SK-N-SH (cell line): ENCODE data around the gene ZNF513. TPM values are rescaled to one million over a fixed set of nuclear protein-coding genes. Genes with fewer than 3 reads are reported as not detected.

Experiments
- CTCF ChIA-PET: fragments of 300-600, 350-600 bp; formaldehyde crosslinking; extraction: SDS; loops from one replicate; lab custom pipeline; 2021; lab: Yijun Ruan, JAX
- POLR2A ChIA-PET: fragments of 350-600 bp; sonication (Branson Sonifier 250); formaldehyde crosslinking; extraction: SDS; loops from one replicate; lab custom pipeline; 2020; ENCODE audit warnings: antibody characterized with exemption, inconsistent platforms; lab: Yijun Ruan, JAX
- DNase-seq: peaks from one replicate; pipeline ENCODE4 v3.0.0; 2012
- H2AFZ ChIP-seq: fragments of 200-600 bp; sonication (generic); 2 replicates; pipeline ENCODE4 v1.8.1; 2016; ENCODE audit warnings: antibody characterized with exemption, mild to moderate bottlenecking, low read depth
- H3F3A ChIP-seq: fragments of 200-600 bp; sonication (generic); replicated peaks from 2 replicates; pipeline ENCODE3; 2016; ENCODE audit warnings: antibody characterized with exemption, mild to moderate bottlenecking; ENCODE audit not compliant: insufficient read depth
- H3K27ac ChIP-seq, 2 experiments: fragments of 200-500 bp in 1 of 2; fragments of 200-600 bp in 1 of 2; sonication (Bioruptor generic) in 1 of 2; sonication (generic), shearing (Covaris generic) in 1 of 2; 2 replicates each; pipeline versions ENCODE4 v1.5.1 to v1.6.1; 2014 to 2016; ENCODE audit warnings: low read depth in 2 of 2, inconsistent platforms in 1 of 2, low read length in 1 of 2, mild to moderate bottlenecking in 1 of 2, mixed read lengths in 1 of 2
- H3K27me3 ChIP-seq: fragments of 200-600 bp; sonication (generic), shearing (Covaris generic); 2 replicates; pipeline ENCODE4 v1.6.1; 2016; ENCODE audit warnings: mixed run types; ENCODE audit not compliant: insufficient read depth
- H3K36me3 ChIP-seq, 2 experiments: fragments of 200-500 bp in 1 of 2; fragments of 200-600 bp in 1 of 2; sonication (Bioruptor generic) in 1 of 2; sonication (generic) in 1 of 2; replicated peaks in 1 of 2; 2 replicates each; pipeline versions ENCODE3 to v1.5.1; 2014 to 2016; ENCODE audit warnings: low read length in 1 of 2, mild to moderate bottlenecking in 1 of 2; ENCODE audit not compliant: insufficient read depth in 2 of 2, control insufficient read depth in 1 of 2
- H3K4me1 ChIP-seq, 2 experiments: fragments of 200-500 bp in 1 of 2; fragments of 200-600 bp in 1 of 2; sonication (Bioruptor generic) in 1 of 2; sonication (generic), shearing (Covaris generic) in 1 of 2; 2 replicates each; pipeline versions ENCODE4 v1.5.1 to v1.6.1; 2014 to 2016; ENCODE audit warnings: low read depth in 1 of 2, low read length in 1 of 2, mixed run types in 1 of 2; ENCODE audit not compliant: insufficient read depth in 2 of 2, control insufficient read depth in 1 of 2
- H3K4me2 ChIP-seq: fragments of 200-600 bp; sonication (generic), shearing (Covaris generic); 2 replicates; pipeline ENCODE4 v1.6.1; 2017; ENCODE audit warnings: mixed run types
- H3K4me3 ChIP-seq, 2 experiments: fragments of 200-500 bp in 1 of 2; fragments of 200-600 bp in 1 of 2; sonication (Bioruptor generic) in 1 of 2; sonication (generic), shearing (Covaris generic) in 1 of 2; 2 replicates each; pipeline versions ENCODE4 v1.5.1 to v1.8.1; 2014 to 2016; ENCODE audit warnings: low read depth in 2 of 2, inconsistent platforms in 1 of 2, low read length in 1 of 2, mild to moderate bottlenecking in 1 of 2, mixed read lengths in 1 of 2, moderate library complexity in 1 of 2
- H3K79me2 ChIP-seq: fragments of 200-600 bp; sonication (generic); 2 replicates; pipeline ENCODE4 v1.8.1; 2017; ENCODE audit warnings: mild to moderate bottlenecking; ENCODE audit not compliant: insufficient read depth
- H3K9ac ChIP-seq: fragments of 200-600 bp; sonication (generic); 2 replicates; pipeline ENCODE4 v1.6.1; 2017; ENCODE audit warnings: mixed run types
- H3K9me2 ChIP-seq: fragments of 200-600 bp; sonication (generic); 2 replicates; pipeline ENCODE4 v1.6.1; 2017; ENCODE audit warnings: mixed run types
- H3K9me3 ChIP-seq: fragments of 200-600 bp; sonication (generic); 2 replicates; pipeline ENCODE4 v1.6.1; 2017; ENCODE audit warnings: mixed run types, mild to moderate bottlenecking, moderate library complexity
- H4K20me1 ChIP-seq: fragments of 200-600 bp; sonication (generic); 2 replicates; pipeline ENCODE4 v1.6.1; 2017; ENCODE audit warnings: mild to moderate bottlenecking, mixed run types; ENCODE audit not compliant: insufficient read depth
- ELF1 ChIP-seq: IDR thresholded peaks from 2 replicates; pipeline ENCODE4 v1.4.0; 2012
- EZH2phosphoT487 ChIP-seq: fragments of 200-600 bp; sonication (generic); IDR thresholded peaks from 2 replicates; pipeline ENCODE4 v1.6.1; 2017; ENCODE audit warnings: low read depth, mixed run types, mild to moderate bottlenecking, antibody characterized with exemption, moderate library complexity, borderline replicate concordance
- FOXM1 ChIP-seq: IDR thresholded peaks from 2 replicates; pipeline ENCODE4 v1.4.0; 2012; ENCODE audit warnings: low read depth, mild to moderate bottlenecking
- GATA2 ChIP-seq: sonication (generic); formaldehyde crosslinking; IDR thresholded peaks from 2 replicates; pipeline ENCODE4 v1.5.0; 2020; ENCODE audit warnings: mild to moderate bottlenecking, missing genetic modification reagents
- JUND ChIP-seq: IDR thresholded peaks from 2 replicates; pipeline ENCODE4 v1.4.0; 2012
- NFIC ChIP-seq: IDR thresholded peaks from 2 replicates; pipeline ENCODE4 v1.4.0; 2012; ENCODE audit warnings: borderline replicate concordance
- NRF1 ChIP-seq: IDR thresholded peaks from 2 replicates; pipeline ENCODE4 v1.6.1; 2012; ENCODE audit warnings: low read depth, mild to moderate bottlenecking, low read length
- POLR2AphosphoS5 ChIP-seq: IDR thresholded peaks from 2 replicates; pipeline ENCODE4 v1.6.1; 2012; ENCODE audit warnings: low read depth, low read length
- RAD21 ChIP-seq: IDR thresholded peaks from 2 replicates; pipeline ENCODE4 v1.6.1; 2012; ENCODE audit warnings: mild to moderate bottlenecking, low read length
- RCOR1 ChIP-seq: fragments of 150-350 bp; IDR thresholded peaks from 2 replicates; pipeline ENCODE4 v1.6.1; 2017; ENCODE audit warnings: antibody characterized with exemption, low read length
- RFX5 ChIP-seq: IDR thresholded peaks from 2 replicates; pipeline ENCODE4 v1.6.1; 2012; ENCODE audit warnings: mild to moderate bottlenecking, improper control_type of control experiment, low read length
- RXRA ChIP-seq: IDR thresholded peaks from 2 replicates; pipeline ENCODE4 v1.4.0; 2012; ENCODE audit warnings: low read depth, mild to moderate bottlenecking, borderline replicate concordance
- SIN3A ChIP-seq: IDR thresholded peaks from 2 replicates; pipeline ENCODE4 v1.6.1; 2012; ENCODE audit warnings: low read depth, mild to moderate bottlenecking, low read length, moderate library complexity, borderline replicate concordance
- TCF12 ChIP-seq: IDR thresholded peaks from 2 replicates; pipeline ENCODE4 v1.4.0; 2012
- WGBS: methylation state at CpG from one replicate; pipeline ENCODE4 v1.1.6; 2017; ENCODE audit warnings: low lambda C conversion rate; 5-methylcytosine and 5-hydroxymethylcytosine counted together
- polyA plus RNA-seq, 3 experiments: library from polyadenylated mRNA; depleted of rRNA; stranded (reverse); fragments of >200 nt; gene quantifications; 2 replicates each; pipeline ENCODE4 v1.2.3, GENCODE V29; 2012
- TF ChIP-seq, protein P1 (sequence below): IDR thresholded peaks from 2 replicates; pipeline ENCODE4 v1.4.0; 2012; ENCODE audit warnings: low read depth
- TF ChIP-seq, protein P2 (sequence below): IDR thresholded peaks from 2 replicates; pipeline ENCODE4 v1.4.0; 2012; ENCODE audit warnings: low read depth, borderline replicate concordance
- TF ChIP-seq, protein P3 (sequence below): IDR thresholded peaks from 2 replicates; pipeline ENCODE4; 2012
- TF ChIP-seq, protein P4 (sequence below): fragments of 150-350 bp; IDR thresholded peaks from 2 replicates; pipeline ENCODE4 v1.6.1; 2017; ENCODE audit warnings: antibody characterized with exemption, low read length, low read depth, borderline replicate concordance
- TF ChIP-seq, protein P5 (sequence below): IDR thresholded peaks from 2 replicates; pipeline ENCODE4 v1.6.1; 2012; ENCODE audit warnings: mild to moderate bottlenecking, low read depth, low read length, moderate library complexity
- TF ChIP-seq, protein P6 (sequence below): fragments of 200-600 bp; sonication (generic); IDR thresholded peaks from 2 replicates; pipeline ENCODE4 v1.6.1; 2017; ENCODE audit warnings: antibody characterized with exemption, mild to moderate bottlenecking, moderate library complexity

The ZNF513 gene, protein sequence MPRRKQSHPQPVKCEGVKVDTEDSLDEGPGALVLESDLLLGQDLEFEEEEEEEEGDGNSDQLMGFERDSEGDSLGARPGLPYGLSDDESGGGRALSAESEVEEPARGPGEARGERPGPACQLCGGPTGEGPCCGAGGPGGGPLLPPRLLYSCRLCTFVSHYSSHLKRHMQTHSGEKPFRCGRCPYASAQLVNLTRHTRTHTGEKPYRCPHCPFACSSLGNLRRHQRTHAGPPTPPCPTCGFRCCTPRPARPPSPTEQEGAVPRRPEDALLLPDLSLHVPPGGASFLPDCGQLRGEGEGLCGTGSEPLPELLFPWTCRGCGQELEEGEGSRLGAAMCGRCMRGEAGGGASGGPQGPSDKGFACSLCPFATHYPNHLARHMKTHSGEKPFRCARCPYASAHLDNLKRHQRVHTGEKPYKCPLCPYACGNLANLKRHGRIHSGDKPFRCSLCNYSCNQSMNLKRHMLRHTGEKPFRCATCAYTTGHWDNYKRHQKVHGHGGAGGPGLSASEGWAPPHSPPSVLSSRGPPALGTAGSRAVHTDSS
- 53.8 and 63.7 TPM in 2 replicates for polyA plus RNA-seq (2012; rRNA removed)
- 24.6 and 31.8 TPM in 2 replicates for polyA plus RNA-seq (2012; cell fraction: cytosol; rRNA removed)
- polyA plus RNA-seq (2012; cell fraction: nucleus; rRNA removed) = 195 and 213 TPM in 2 replicates

DNA sequence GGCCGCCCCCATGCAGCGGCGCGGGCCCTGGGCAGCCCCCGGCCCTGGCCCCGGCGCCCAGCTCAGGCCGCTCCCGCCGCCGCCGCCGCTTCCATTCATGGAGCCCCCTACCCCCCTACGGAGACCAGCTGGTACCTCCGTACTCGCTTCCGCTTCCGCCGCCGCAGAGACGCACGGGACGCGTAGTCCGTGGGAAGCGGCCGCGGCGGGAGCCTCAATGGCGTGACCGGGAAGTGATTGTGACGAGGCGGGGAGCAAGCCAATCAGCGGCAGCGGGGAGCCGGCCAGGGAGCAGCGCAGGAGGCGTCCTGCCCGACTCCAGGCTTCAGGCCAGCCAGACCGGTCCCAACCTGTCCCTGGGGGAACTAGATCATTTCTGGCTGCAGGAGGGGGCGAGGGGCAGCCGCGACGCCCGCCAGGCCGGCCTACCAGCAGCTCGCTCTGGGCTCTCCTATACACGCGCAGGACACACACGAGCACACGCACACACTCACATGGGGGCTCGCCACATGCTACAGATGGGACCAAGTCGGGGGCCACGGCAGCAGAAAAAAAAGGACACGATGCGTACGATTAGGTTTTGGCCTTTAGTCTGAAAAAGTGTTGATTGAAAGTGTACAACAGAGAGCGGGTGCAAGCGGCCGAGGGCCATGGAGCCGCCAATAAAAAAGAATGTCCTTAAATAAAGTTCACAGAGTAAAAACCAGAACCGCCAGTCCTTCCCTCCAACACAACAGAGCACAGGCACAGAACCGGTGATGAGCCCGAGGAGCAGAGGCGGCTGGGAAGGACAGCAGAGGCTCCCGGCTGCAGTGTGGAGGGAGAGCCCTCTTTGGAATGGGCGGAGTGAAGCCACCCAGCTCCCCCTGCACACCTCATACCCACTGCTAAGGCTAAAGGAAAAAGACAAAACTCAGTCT, at the start of gene ZNF513:
Gene ZNF513 (minus strand): TSS at position 109 of the 920 bp plus-strand sequence. CDS start 208 bp downstream, outside the sequence.
- H3K4me1 ChIP-seq = peaks cover 15 to 53% of the 10 kb centered on the region in 2 experiments; a peak in 3 of 4 replicates
- H4K20me1 ChIP-seq = peaks cover 4% of the 10 kb centered on the region; the same call in 1 of the 2 replicates
- peak within 1 kb of the TSS; percentile 87; the same call in 1 of the 2 replicates for H2AFZ ChIP-seq
- peaks cover 44% of the 10 kb centered on the region for H3F3A ChIP-seq
- WGBS = 25% methylated on average over 38 of the region's 67 CpGs
- DNase-seq = peak; percentile 99
- peaks cover 42 to 81% of the 10 kb centered on the region in 2 experiments for H3K36me3 ChIP-seq
- peak within 1 kb of the TSS; percentile 77 for H3K9ac ChIP-seq
- H3K9me3 ChIP-seq = no peaks in the 10 kb centered on the region
- no peaks in the 10 kb centered on the region for H3K27me3 ChIP-seq
- ChIA-PET POLR2A (interaction anchor here (0.6 to 4.4 kb wide), 7 partner anchors 10 to 488 kb away, joined by 3 to 34 read pairs (median 17); partner anchors contain the start of genes EIF2B4, GTF3C2, NRBP1 and PPM1G), CTCF (interaction anchor here (0.9 to 5.7 kb wide), 7 partner anchors 11 to 302 kb away, joined by 3 to 36 read pairs (median 4); partner anchors contain the start of genes EIF2B4, GTF3C2, PPM1G and SNX17)
- H3K4me2 ChIP-seq = peak within 1 kb of the TSS; percentile 89
- peak within 1 kb of the TSS; percentile 80 to 86 for H3K4me3 ChIP-seq
- peak within 1 kb of the TSS; percentile 68 to 95 for H3K27ac ChIP-seq
- H3K79me2 ChIP-seq = peaks cover 29% of the 10 kb centered on the region
- H3K9me2 ChIP-seq = no peaks in the 10 kb centered on the region
- TF ChIP-seq, protein P1, sequence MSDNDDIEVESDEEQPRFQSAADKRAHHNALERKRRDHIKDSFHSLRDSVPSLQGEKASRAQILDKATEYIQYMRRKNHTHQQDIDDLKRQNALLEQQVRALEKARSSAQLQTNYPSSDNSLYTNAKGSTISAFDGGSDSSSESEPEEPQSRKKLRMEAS = peak; percentile 93
- TF ChIP-seq, protein P2, sequence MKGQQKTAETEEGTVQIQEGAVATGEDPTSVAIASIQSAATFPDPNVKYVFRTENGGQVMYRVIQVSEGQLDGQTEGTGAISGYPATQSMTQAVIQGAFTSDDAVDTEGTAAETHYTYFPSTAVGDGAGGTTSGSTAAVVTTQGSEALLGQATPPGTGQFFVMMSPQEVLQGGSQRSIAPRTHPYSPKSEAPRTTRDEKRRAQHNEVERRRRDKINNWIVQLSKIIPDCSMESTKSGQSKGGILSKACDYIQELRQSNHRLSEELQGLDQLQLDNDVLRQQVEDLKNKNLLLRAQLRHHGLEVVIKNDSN = peak; percentile 68; the same call in 1 of the 2 replicates
- TF ChIP-seq, protein P3, sequence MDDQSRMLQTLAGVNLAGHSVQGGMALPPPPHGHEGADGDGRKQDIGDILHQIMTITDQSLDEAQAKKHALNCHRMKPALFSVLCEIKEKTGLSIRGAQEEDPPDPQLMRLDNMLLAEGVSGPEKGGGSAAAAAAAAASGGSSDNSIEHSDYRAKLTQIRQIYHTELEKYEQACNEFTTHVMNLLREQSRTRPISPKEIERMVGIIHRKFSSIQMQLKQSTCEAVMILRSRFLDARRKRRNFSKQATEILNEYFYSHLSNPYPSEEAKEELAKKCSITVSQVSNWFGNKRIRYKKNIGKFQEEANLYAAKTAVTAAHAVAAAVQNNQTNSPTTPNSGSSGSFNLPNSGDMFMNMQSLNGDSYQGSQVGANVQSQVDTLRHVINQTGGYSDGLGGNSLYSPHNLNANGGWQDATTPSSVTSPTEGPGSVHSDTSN = peak; percentile 66
- TF ChIP-seq, protein P4, sequence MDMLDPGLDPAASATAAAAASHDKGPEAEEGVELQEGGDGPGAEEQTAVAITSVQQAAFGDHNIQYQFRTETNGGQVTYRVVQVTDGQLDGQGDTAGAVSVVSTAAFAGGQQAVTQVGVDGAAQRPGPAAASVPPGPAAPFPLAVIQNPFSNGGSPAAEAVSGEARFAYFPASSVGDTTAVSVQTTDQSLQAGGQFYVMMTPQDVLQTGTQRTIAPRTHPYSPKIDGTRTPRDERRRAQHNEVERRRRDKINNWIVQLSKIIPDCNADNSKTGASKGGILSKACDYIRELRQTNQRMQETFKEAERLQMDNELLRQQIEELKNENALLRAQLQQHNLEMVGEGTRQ = no peak
- TF ChIP-seq ELF1 = peak; percentile 94
- peak; percentile 47; the same call in 1 of the 2 replicates for TF ChIP-seq NRF1
- peak; percentile 55; the same call in 1 of the 2 replicates for TF ChIP-seq TCF12
- TF ChIP-seq SIN3A = peak; percentile 86
- peak; percentile 62; the same call in 1 of the 2 replicates for TF ChIP-seq RFX5
- no peak for TF ChIP-seq GATA2
- TF ChIP-seq NFIC = 0 out of 2 replicates have a peak, but pooled peaks have one; percentile 11
- no peak for TF ChIP-seq FOXM1
- TF ChIP-seq, protein P5, sequence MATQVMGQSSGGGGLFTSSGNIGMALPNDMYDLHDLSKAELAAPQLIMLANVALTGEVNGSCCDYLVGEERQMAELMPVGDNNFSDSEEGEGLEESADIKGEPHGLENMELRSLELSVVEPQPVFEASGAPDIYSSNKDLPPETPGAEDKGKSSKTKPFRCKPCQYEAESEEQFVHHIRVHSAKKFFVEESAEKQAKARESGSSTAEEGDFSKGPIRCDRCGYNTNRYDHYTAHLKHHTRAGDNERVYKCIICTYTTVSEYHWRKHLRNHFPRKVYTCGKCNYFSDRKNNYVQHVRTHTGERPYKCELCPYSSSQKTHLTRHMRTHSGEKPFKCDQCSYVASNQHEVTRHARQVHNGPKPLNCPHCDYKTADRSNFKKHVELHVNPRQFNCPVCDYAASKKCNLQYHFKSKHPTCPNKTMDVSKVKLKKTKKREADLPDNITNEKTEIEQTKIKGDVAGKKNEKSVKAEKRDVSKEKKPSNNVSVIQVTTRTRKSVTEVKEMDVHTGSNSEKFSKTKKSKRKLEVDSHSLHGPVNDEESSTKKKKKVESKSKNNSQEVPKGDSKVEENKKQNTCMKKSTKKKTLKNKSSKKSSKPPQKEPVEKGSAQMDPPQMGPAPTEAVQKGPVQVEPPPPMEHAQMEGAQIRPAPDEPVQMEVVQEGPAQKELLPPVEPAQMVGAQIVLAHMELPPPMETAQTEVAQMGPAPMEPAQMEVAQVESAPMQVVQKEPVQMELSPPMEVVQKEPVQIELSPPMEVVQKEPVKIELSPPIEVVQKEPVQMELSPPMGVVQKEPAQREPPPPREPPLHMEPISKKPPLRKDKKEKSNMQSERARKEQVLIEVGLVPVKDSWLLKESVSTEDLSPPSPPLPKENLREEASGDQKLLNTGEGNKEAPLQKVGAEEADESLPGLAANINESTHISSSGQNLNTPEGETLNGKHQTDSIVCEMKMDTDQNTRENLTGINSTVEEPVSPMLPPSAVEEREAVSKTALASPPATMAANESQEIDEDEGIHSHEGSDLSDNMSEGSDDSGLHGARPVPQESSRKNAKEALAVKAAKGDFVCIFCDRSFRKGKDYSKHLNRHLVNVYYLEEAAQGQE = no peak
- peak; percentile 66 for TF ChIP-seq JUND
- TF ChIP-seq RAD21 = no peak
- no peak for TF ChIP-seq RXRA
- TF ChIP-seq, protein P6, sequence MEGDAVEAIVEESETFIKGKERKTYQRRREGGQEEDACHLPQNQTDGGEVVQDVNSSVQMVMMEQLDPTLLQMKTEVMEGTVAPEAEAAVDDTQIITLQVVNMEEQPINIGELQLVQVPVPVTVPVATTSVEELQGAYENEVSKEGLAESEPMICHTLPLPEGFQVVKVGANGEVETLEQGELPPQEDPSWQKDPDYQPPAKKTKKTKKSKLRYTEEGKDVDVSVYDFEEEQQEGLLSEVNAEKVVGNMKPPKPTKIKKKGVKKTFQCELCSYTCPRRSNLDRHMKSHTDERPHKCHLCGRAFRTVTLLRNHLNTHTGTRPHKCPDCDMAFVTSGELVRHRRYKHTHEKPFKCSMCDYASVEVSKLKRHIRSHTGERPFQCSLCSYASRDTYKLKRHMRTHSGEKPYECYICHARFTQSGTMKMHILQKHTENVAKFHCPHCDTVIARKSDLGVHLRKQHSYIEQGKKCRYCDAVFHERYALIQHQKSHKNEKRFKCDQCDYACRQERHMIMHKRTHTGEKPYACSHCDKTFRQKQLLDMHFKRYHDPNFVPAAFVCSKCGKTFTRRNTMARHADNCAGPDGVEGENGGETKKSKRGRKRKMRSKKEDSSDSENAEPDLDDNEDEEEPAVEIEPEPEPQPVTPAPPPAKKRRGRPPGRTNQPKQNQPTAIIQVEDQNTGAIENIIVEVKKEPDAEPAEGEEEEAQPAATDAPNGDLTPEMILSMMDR = no peak
- peak; percentile 95 for TF ChIP-seq POLR2AphosphoS5
- 0 out of 2 replicates have a peak, but pooled peaks have one; percentile 28 for TF ChIP-seq RCOR1
- no peak for TF ChIP-seq EZH2phosphoT487
